Testis (tissue), 2 donors: ENCODE results near the gene CAMK2B.

Experiments
- CTCF ChIP-seq, 3 experiments: fragments of 450-650 bp in 2 of 3; fragments of 200-600 bp in 1 of 3; sonication (generic) in 1 of 3; IDR thresholded peaks; one replicate each; pipeline ENCODE4 v1.5.1; 2016 to 2019; ENCODE audit warnings: antibody characterized with exemption in 3 of 3, mild to moderate bottlenecking in 2 of 3, moderate library complexity in 1 of 3
- POLR2A ChIP-seq: fragments of 450-650 bp; IDR thresholded peaks from one replicate; pipeline ENCODE4 v1.6.1; 2017; ENCODE audit warnings: antibody characterized with exemption, mild to moderate bottlenecking, moderate library complexity

GRCh38 chr7:44267719-44268421 is 57.5 kb downstream of the CAMK2B start:
- no peak for TF ChIP-seq CTCF (IDR thresholded peaks at IDR 0.05)
- TF ChIP-seq POLR2A: no peak
